Cardiac fibroblast (primary cell): Measurements from ENCODE around the gene RAB31.
A peak's percentile ranks its signal among the peaks of the same experiment; 100 is the strongest.

Source experiments
- DNase-seq, 2 donors: peaks; one replicate each; pipeline versions ENCODE4 v3.0.0 to v3.0.0-alpha.2; 2010; ENCODE audit warnings: low read depth in 2 of 2
- H3K4me3 ChIP-seq, 2 donors: replicated peaks in 1 of 2; 1 replicate in 1 of 2; 2 replicates in 1 of 2; pipeline ENCODE4 v1.5.1; 2011; ENCODE audit warnings: low read depth in 2 of 2, low read length in 2 of 2, mild to moderate bottlenecking in 2 of 2, moderate library complexity in 1 of 2
- TF ChIP-seq, protein P1 (sequence below): IDR thresholded peaks from one replicate; pipeline ENCODE4 v1.5.1; 2011; ENCODE audit warnings: low read depth, mild to moderate bottlenecking, low read length, inconsistent platforms

RAB31 gene

GRCh38 chr18:9698497-9698896 is 9.6 kb upstream of the RAB31 start:
- TF ChIP-seq, protein P1, sequence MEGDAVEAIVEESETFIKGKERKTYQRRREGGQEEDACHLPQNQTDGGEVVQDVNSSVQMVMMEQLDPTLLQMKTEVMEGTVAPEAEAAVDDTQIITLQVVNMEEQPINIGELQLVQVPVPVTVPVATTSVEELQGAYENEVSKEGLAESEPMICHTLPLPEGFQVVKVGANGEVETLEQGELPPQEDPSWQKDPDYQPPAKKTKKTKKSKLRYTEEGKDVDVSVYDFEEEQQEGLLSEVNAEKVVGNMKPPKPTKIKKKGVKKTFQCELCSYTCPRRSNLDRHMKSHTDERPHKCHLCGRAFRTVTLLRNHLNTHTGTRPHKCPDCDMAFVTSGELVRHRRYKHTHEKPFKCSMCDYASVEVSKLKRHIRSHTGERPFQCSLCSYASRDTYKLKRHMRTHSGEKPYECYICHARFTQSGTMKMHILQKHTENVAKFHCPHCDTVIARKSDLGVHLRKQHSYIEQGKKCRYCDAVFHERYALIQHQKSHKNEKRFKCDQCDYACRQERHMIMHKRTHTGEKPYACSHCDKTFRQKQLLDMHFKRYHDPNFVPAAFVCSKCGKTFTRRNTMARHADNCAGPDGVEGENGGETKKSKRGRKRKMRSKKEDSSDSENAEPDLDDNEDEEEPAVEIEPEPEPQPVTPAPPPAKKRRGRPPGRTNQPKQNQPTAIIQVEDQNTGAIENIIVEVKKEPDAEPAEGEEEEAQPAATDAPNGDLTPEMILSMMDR, result no peak
- H3K4me3 ChIP-seq, result no peak overlapping the region
- DNase-seq, result no peak

DNA sequence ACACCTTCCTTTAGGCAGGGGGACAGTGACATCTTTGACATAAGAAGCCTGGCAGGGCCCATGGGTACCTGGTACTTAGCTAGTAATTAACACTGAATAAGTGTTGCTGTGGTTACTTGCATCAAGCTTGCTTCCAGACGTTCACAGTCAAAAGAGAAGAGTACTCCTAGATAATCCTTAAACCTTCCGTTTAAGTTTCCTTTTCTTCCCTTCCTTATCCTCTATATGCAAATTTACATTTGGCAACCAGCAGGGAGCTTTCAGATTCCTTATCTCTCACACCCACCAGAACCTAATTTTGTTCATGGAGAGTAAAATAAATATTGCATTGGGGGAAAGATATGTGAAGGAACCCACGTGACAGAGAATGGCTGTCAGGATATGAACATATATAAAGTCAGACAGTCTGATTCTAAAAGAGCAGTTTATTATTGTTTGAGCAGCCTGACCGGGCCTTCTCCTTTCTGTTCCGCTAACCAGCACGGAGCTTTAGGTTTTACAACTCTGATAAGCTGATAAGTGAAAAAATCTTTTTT is 7.8 kb upstream of the RAB31 start:
- no peak for DNase-seq
- H3K4me3 ChIP-seq, result no peak overlapping the region
- TF ChIP-seq, protein P1, result no peak

GRCh38 chr18:9701609-9702349 is 6.3 kb upstream of the RAB31 start:
- TF ChIP-seq, protein P1, result no peak
- H3K4me3 ChIP-seq, result no peak overlapping the region
- DNase-seq, result no peak

DNA sequence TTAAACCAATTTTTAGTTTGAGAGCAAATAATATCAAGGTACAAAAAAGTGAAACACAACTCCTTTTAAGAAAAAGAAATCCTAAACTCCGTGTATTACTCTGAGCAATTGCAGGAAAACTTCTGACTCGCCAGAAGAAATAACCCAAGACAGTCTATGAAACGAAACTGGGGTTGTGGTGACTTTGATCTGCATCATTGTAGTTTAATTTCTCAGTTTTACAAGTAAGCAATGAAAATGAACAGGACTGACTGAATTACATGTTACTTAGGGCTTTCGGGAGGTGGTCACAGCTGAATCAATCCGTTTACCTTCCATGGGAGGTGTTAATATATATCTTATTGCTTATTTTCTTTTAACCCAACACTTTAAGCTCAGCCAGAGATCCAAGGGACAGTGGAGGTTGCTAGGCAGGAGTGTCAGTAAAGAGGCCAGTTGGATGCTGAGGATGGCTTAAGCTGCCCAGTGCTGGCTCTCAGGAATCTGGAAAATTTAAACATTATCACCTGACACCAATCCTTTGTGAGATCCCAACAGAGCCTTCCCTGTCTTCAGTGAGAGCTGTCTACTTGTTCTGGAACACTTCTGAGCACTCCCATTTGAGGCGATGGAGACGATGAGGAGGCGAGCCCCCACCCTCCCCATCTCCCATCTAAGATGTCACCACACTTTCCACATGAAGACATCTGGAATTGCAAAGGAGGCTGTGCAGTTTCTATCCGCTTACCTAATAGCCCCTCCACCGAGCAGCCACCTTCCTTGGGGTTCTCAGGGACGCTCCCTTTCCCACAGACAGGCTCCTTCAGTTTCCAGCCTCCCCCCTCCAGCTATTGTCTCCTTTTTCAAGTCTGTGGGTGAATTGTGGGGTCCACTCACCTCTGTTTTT is 3.6 kb upstream of the RAB31 start:
- TF ChIP-seq, protein P1, result no peak
- DNase-seq, result no peak
- no peak overlapping the region for H3K4me3 ChIP-seq

- TF ChIP-seq, protein P1, result no peak
- H3K4me3 ChIP-seq, result no peak overlapping the region
- DNase-seq, result peak; percentile 54 to 87
These were observed 2.8 kb upstream of the RAB31 start for GRCh38 chr18:9705183-9705829.

- DNase-seq, result peak in 1 of 2 donors; percentile 61
- H3K4me3 ChIP-seq, result no peak overlapping the region
- TF ChIP-seq, protein P1, result no peak
These were observed 1.8 kb upstream of the RAB31 start for GRCh38 chr18:9706081-9706935.
